Astrocyte (in vitro differentiated cells and primary cell): Measurements from ENCODE around the gene MTERF4. TPM values are rescaled to one million over a fixed set of nuclear protein-coding genes. Genes with fewer than 3 reads are reported as not detected.

Experiments
- DNase-seq: peaks from one replicate; pipeline ENCODE4 v3.0.0-alpha.2; 2010; ENCODE audit warnings: low read depth
- FAIRE-seq: peaks from 2 replicates; lab custom pipeline; 2011; peaks lifted over from hg19 to GRCh38; lab: Jason Lieb, UNC
- H2AFZ ChIP-seq: 2 replicates; pipeline ENCODE4 v1.6.0; 2012; ENCODE audit warnings: low read depth, low read length, inconsistent platforms
- H3K27ac ChIP-seq: 2 replicates; pipeline ENCODE4 v1.5.1; 2011; ENCODE audit warnings: low read depth, low read length, inconsistent platforms
- H3K27me3 ChIP-seq: 2 replicates; pipeline ENCODE4 v1.6.0; 2011; ENCODE audit warnings: low read length, inconsistent platforms; ENCODE audit not compliant: insufficient read depth
- H3K36me3 ChIP-seq: 2 replicates; pipeline ENCODE4 v1.5.1; 2011; ENCODE audit warnings: low read length, inconsistent platforms; ENCODE audit not compliant: insufficient read depth
- H3K4me1 ChIP-seq: 2 replicates; pipeline ENCODE4 v1.5.1; 2011; ENCODE audit warnings: low read length, inconsistent platforms; ENCODE audit not compliant: insufficient read depth
- H3K4me2 ChIP-seq: 2 replicates; pipeline ENCODE4 v1.6.0; 2012; ENCODE audit warnings: low read length, inconsistent platforms
- H3K4me3 ChIP-seq: 2 replicates; pipeline ENCODE4 v1.5.1; 2011; ENCODE audit warnings: low read depth, mild to moderate bottlenecking, low read length, inconsistent platforms; ENCODE audit not compliant: insufficient read depth
- H3K79me2 ChIP-seq: 2 replicates; pipeline ENCODE4 v1.6.0; 2012; ENCODE audit warnings: mild to moderate bottlenecking, low read length, inconsistent platforms; ENCODE audit not compliant: insufficient read depth
- H3K9ac ChIP-seq: 2 replicates; pipeline ENCODE4 v1.6.0; 2012; ENCODE audit warnings: mild to moderate bottlenecking, low read length, inconsistent platforms
- H3K9me3 ChIP-seq: 2 replicates; pipeline ENCODE4 v1.5.1; 2012; ENCODE audit warnings: low read depth, mild to moderate bottlenecking, low read length, inconsistent platforms; ENCODE audit not compliant: insufficient read depth
- H4K20me1 ChIP-seq: 2 replicates; pipeline ENCODE4 v1.6.0; 2012; ENCODE audit warnings: low read length, inconsistent platforms; ENCODE audit not compliant: insufficient read depth
- H3K27ac Mint-ChIP-seq: one replicate; pipeline ENCODE4 v1.8.0; 2021; ENCODE audit warnings: mild to moderate bottlenecking, mixed read lengths; ENCODE audit not compliant: unreplicated experiment
- H3K27me3 Mint-ChIP-seq: one replicate; pipeline ENCODE4 v1.8.0; 2021; ENCODE audit warnings: low read depth, mixed read lengths; ENCODE audit not compliant: unreplicated experiment
- H3K36me3 Mint-ChIP-seq: one replicate; pipeline ENCODE4 v1.8.0; 2021; ENCODE audit warnings: low read depth, mixed read lengths; ENCODE audit not compliant: unreplicated experiment
- H3K4me1 Mint-ChIP-seq: one replicate; pipeline ENCODE4 v1.8.0; 2021; ENCODE audit warnings: low read depth, mixed read lengths; ENCODE audit not compliant: unreplicated experiment
- H3K4me3 Mint-ChIP-seq: one replicate; pipeline ENCODE4 v1.8.0; 2021; ENCODE audit warnings: mild to moderate bottlenecking, moderate library complexity, mixed read lengths; ENCODE audit not compliant: unreplicated experiment
- H3K9me3 Mint-ChIP-seq: one replicate; pipeline ENCODE4 v1.8.0; 2021; ENCODE audit warnings: mild to moderate bottlenecking, mixed read lengths; ENCODE audit not compliant: unreplicated experiment
- CTCF ChIP-seq: IDR thresholded peaks from 2 replicates; pipeline ENCODE4 v1.5.1; 2011; ENCODE audit warnings: low read depth, mild to moderate bottlenecking, inconsistent platforms, low read length, moderate library complexity; ENCODE audit not compliant: insufficient read depth
- EZH2 ChIP-seq: IDR thresholded peaks from 2 replicates; pipeline ENCODE4 v1.6.1; 2012; ENCODE audit warnings: mild to moderate bottlenecking, low read length, inconsistent platforms; ENCODE audit not compliant: insufficient read depth
- total RNA-seq: library from RNA; stranded (reverse); gene quantifications from 2 replicates; pipeline ENCODE4 v1.2.1, GENCODE V29; 2021

Gene MTERF4
- total RNA-seq, 1 donor from 2014 or later: 26.3 TPM

DNA sequence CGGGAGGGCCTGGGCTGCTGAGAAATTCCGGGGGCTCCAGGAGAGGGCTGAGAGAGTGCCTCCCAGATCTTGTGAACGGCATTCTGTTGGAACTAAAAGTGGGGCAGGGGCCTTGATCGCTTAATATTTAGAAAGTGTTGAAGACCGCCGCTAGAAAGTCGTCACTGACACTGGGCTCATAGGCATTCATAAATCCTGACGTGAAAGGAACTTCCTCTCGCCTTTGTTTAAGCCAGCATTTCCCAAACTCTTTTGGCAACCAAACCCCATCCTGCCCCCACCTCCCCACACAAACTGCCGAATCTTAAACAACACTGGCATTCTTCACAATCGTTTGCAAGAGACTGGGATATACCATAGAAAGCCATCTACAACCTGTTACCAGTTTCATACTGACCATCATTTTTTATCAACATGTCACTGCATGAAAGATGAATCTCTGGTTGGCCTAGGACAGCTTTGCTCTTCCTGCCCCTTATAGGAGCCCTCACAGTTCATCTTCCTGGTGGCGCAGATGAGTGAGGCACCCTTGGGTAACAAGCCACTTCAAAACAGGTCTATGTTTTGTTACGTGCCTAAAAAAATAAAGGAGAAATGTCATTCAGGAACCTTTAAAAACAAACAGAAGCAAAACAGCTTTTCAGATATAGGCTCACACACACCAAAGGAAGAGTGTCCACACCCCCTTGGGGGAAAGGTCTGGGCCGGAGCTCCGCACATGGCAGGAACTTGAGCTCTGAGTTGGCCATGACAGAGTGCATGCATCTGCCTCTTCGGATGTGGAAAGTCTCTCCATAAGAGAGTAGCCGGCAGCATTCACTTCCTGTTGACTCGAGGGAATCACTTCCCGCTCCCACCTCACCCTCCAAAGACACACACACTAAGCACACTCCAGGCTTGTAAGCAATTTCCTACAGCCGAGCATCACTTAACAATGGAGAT lies 13.0 kb downstream of the MTERF4 start:
- Histone ChIP-seq H3K9me3 (no peaks in the 10 kb centered on the region), H4K20me1 (peaks cover 18% of the 10 kb centered on the region), H3K4me1 (no peaks in the 10 kb centered on the region), H3K36me3 (peaks cover 28% of the 10 kb centered on the region), H3K4me3 (no peak overlapping the region), H3K27me3 (no peaks in the 10 kb centered on the region), H3K27ac (no peak overlapping the region), H2AFZ (no peak overlapping the region), H3K9ac (no peak overlapping the region), H3K79me2 (no peaks in the 10 kb centered on the region), H3K4me2 (no peak overlapping the region)
- no peak overlapping the region for H3K27ac Mint-ChIP-seq
- no peak for DNase-seq
- no peak for TF ChIP-seq CTCF
- TF ChIP-seq EZH2: no peak
- FAIRE-seq: no peak
- no peaks in the 10 kb centered on the region for H3K27me3 Mint-ChIP-seq
- H3K4me3 Mint-ChIP-seq: no peak overlapping the region
- peaks cover 6% of the 10 kb centered on the region for H3K9me3 Mint-ChIP-seq
- peaks cover 35% of the 10 kb centered on the region for H3K36me3 Mint-ChIP-seq
- no peaks in the 10 kb centered on the region for H3K4me1 Mint-ChIP-seq

DNA sequence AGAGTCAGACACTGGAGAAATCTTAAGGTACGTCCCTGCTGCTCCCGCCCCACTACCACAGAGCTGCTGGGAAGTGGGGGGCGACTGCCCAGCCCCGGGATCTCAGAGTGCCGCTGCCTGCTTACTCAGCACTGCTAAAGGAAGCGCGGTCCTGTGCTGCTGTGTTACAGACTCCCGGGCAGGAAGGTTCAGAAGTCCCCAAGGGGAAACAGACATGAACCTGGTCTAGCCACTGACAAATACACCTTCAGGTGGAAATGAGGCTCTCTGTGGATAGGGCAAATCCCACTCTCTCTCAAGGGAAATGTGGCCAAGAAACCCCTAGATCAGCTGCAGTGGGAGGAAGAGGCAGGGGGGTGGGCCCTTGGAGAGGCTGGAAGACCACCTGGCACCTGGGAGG lies 13.7 kb downstream of the MTERF4 start:
- no peak overlapping the region for H2AFZ ChIP-seq
- no peaks in the 10 kb centered on the region for H3K79me2 ChIP-seq
- TF ChIP-seq CTCF (no peak), EZH2 (no peak)
- Mint-ChIP-seq H3K27me3 (no peaks in the 10 kb centered on the region), H3K4me3 (no peak overlapping the region), H3K27ac (no peak overlapping the region), H3K36me3 (peaks cover 33% of the 10 kb centered on the region), H3K9me3 (peaks cover 6% of the 10 kb centered on the region), H3K4me1 (no peaks in the 10 kb centered on the region)
- no peaks in the 10 kb centered on the region for H3K4me1 ChIP-seq
- no peak for FAIRE-seq
- H3K9me3 ChIP-seq: no peaks in the 10 kb centered on the region
- no peak overlapping the region for H3K4me2 ChIP-seq
- H3K9ac ChIP-seq: no peak overlapping the region
- no peak overlapping the region for H3K4me3 ChIP-seq
- no peaks in the 10 kb centered on the region for H3K27me3 ChIP-seq
- peaks cover 18% of the 10 kb centered on the region for H4K20me1 ChIP-seq
- peaks cover 28% of the 10 kb centered on the region for H3K36me3 ChIP-seq
- no peak for DNase-seq
- H3K27ac ChIP-seq: no peak overlapping the region
